Activated CD4-positive, alpha-beta T cell treated with anti-CD3 and anti-CD28 coated beads for 24 hours (primary cell): ENCODE measurements around the gene DICER1.

Experiments used
- DNase-seq, 2 donors: peaks; one replicate each; pipeline ENCODE4 v3.0.0-alpha.2; 2020; ENCODE audit warnings: low read depth in 2 of 2

DICER1 gene

DNA sequence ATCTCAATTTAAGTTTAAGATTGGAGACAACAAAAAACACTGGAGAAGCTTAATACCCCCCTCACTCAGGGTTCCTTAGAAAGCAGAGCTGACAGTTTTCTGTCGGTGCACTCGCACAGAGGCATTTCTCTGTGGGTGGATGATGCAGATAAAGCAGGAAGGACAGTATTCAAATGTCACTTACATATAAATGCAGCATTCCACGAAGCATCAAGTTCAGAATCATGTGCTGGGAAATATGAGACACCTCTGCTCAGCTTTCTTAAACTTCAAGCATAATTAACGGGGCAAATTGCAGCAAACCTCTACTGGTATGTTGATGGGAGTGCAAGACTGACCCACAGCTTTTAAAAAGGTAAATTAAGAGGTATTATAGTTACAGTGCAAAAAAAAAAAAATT, 68.7 kb downstream of the DICER1 start:
- DNase-seq = no peak

DNA sequence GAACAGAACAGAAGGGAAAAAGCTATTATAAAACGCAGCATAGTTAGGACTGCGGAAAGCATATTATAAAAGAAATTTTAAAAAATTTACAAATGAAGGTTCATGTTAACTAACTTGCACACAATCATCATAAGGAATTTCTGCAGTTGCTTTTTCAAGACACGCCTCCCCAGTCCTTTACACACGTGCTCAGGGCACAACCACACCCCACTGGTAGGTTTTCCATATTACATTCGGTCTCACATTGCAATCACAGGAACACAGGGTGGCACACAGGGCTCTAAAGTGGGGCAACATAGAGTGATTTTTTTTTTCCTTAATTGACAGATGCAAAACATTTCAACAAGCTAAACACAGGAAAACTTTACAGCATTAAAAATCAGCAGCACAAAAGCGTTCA, 69.7 kb downstream of the DICER1 start:
- no peak for DNase-seq

DNA sequence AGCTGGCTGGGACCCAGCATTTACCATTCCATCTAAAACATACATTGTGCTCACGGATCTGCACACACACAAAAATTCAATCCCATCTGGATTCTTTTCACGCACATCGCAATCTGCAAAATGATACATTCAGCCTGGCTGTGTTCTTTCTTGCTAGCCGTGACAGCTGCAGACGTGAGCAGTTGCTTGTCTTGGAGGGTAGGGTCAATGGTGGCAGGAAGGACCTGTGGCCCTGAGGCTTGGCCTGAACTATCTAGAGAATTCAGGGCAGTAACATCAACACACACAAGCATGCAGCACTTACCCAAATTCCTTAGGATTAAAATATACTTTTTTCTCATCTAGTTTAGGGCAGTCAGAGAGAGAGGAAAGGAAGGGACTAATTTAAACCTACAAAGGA, 72.0 kb downstream of the DICER1 start:
- DNase-seq = no peak

DNA sequence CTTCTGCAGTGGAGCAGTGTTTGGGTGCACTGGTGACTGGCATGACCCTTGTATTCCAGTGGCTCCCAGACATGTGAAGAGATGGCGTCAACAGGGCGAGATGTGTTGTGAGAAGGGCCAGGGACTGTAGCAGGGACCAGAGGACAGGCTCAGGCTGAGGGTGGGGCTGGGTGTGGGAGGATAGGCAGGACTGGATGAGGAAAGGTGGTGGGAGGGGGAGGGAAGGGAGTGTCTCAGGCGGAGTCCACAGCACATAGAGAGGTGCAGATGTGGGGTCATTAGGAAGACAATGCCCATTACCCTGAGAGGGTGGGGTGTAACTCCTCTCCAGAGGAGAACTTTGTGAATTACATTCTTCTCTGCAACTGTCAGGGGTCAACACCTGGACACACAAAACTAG, 78.5 kb downstream of the DICER1 start:
- DNase-seq = no peak

DNA sequence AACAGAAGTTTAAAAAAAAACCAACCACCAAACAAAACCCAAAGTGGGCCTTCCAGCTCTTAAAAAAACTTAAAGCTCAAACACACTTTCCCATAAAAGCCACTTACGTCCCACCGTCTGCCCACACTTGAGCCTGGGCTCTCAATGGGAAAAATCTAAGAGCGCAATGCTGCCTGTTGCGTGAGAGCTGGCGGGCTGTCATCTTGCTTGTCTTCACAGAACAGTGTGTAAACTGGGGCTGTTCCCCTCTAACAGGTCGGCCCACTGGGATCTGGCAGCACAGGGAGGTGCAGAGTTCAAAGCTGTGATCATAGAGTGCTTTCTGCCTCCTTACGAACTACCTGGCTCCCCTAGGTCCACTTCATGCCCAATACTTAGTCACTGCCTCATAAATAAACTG, 80.0 kb downstream of the DICER1 start:
- DNase-seq = no peak

DNA sequence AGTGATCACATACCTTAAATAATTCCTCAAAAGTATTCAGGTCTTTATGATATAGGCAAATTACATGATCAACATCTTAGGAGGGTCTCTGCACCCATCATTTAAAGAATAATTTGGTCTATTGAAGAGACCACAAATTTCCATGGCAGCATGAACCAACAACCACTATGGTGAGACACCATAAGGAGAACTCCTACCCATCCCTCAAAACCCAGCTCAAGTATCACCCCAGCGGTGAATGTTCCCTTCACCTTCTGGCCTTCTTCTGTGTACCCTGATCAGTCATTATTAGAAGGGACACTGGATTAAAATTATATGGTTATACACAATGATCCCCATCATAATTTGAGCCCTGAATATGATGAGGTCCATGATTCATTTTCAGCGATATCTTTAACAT, 81.5 kb downstream of the DICER1 start:
- DNase-seq = no peak

DNA sequence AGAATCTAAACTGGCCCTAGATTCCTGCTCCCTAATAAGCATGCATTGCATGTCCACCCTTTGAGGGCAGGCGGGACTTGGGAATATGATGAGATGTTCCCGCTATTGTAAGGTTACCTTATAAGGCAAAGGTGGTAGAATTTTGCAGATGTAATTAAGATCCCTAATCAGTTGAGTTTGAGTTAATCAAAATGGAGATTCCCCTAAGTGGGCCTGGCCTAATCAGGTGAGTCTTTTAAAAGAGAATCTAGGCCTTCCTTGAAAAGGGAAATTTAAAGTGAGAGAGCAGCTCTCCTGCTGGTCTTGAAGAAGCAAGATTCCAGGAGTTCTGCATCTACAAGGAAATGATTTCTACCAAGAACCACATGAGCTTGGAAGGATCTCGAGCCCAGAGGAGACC, 83.4 kb downstream of the DICER1 start:
- no peak for DNase-seq

DNA sequence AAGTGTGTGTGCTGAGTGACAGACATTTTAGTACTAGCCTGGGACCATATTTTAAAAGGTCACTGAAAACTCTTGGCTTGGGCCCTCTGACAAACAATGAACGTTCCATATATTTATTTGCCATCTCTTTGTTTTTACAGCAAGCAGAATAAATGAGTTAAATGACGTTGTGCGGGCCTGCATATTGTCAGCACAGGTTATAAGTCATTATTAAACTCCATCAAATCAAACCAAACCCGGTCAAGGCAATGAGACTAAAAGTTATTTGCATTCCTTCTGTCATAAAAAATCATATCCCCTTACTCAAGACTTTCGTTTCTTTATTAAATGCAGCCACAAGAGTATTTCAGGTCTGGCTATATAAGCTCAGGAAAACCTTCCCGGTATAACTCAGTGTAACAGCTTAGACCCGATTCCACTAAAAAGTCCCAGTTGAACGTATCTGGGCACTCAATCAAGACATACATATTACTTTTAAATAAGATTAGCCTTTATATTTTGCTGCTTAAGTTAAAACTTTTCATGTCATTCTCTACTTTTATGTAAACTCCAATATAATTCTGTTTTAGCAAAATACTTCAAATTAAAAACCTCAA, 84.9 kb downstream of the DICER1 start:
- no peak for DNase-seq

DNA sequence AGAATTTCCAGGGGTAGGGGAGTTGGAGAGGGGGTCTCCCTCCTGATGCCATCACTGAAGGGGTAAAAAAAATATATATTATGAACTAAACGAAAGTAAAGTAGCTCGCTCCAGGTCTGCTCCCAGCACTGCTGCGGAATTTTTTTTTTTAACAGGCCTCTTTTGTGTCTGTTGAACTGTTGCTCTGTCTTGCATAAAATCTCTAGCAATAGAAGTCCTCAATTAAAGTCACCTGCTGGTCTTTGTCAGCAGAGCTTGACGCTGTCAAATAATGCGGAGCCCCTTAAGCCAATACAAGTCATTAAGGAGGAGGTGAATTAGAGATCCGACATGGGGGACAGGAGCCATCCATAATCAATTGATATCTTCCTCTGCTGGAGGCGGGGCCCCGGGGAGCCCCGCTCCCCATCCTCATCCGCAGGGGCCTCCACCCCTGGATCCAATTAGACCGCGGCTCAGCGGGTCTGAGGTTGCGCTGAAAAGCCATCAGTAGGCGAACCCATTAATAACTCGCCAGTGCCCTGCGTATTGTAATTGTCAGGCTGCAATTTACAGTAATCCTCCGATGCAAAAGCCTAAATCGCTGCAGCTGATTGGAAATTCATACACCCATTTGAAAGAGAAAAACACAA, 85.6 kb downstream of the DICER1 start:
- DNase-seq = no peak

DNA sequence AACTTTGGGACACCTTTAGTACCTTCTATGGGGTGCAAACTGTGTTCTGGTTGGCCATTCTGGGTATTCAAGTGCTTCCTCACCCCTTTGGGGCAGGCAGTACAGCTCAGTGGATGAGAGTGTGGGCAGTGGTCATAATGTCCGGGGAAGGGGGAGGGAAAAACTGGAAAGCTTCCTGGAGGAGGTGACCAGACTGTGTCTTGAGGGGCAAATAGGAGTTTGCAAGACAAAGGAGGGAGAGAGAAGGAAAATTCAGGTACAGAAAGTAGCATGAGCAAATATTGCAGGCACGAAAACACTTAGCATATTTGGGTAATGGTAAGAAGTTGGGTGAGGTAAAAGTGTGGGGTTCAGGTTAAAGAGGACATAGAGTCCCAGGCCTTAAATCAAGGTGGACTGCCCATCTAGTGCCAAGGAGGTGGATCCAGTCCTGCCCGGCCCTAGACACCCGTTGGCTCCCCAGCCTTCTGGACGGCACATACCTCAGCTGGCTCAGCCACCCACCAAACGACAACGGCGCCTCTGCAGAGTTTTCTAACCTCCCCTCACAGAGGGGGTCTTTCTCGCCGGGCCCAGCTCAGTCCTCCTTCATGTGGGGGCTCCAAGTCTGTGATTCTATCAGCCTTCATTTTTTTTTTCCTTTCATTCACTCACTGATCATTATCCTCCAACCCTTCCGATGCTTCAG, 86.4 kb downstream of the DICER1 start:
- no peak for DNase-seq

DNA sequence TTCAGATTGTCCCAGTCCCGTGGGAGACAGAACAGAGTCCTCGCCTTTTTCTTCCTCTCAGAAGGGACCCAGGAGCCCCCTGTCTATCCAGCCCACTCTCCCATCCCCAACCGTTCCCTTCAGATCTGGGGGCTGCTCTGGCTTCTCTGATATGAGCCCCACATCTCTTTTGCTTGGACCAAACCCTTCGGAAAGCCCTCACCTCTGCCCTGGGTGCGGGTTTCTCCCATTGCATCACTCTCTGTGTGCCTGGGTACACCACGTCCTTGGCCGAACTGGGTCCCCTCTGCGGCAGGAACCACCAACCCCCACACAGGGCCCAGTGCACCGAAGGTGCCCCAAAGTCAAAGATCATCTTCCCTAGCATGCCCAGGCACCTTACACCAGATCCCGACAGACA, 87.8 kb downstream of the DICER1 start:
- DNase-seq = no peak

DNA sequence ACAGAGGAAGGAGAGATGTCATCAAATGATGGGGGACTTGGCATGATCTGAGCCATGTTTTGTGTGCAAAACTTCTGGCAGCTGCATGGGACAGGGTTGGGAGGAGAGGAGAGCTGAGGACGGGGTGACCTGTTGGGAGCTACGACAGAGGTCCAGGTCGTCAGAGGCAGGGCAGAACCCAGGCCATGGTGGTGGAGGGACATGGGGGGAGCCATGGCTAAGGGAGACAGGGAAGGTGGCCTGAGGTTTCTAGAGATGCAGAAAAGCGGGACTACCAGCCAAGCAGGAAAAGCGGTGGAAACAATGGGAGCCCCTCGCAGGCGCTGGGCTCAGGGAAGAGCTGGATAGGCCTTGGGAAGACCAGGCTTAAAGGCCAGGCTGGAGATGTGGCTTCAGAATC, 88.3 kb downstream of the DICER1 start:
- no peak for DNase-seq

DNA sequence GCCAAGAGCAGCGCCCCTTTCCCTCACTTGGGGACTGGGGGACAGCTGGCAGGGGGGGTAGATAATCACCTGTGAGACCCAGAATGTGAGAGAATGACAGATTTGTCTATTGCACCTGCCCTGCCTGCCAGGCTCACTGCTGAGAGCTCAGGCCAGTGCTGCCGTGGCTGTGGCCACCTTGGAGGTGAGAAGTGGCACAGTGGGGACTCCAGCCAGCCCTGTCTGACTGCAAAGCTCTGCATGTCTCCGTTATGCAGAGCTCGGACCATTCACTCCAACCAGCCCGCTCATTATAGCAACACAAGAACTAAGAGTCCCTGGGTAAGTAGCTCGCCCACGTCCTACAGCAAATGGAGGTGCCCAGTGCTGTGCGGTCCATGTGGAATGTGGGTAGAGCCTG, 88.8 kb downstream of the DICER1 start:
- DNase-seq = no peak

DNA sequence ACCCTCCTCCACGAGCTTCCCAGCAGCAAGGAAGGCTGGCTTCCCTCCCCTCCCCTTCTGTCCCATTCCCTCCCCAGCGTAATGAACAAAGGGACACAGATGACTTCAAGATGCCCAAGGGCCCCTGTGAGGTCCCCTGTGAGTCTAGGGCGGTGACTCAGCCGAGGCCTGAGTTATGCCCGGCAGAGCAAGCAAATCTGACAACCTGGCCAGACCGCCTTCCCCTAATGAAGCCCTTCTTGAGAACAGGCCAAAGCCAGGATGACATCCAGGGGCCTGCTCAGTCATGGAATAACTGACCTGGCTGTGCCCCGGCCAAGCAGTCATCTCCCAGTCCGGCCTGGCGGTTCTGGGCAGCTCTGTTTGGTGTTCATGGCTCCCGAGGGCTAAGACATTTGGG, 89.2 kb downstream of the DICER1 start:
- no peak for DNase-seq

DNA sequence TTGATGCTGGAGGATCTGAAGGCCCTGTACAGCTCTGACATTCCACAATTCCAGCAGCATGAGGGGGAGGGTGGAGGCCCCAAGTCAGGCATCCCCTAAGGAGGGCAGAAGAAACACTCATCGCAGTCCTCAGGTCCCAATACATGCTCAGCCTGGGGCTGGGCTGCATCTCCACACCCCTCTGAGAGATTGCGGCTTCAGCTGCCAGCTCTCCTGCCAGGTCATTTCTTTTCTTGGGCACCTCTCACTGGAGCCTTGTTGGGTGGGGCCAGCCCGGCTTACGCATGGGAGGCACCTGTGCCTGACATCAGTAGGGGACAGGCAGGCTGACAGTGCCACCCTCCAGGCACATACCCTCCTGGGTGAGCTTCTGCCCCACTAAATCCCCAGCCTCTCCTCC, 89.8 kb downstream of the DICER1 start:
- DNase-seq = no peak

DNA sequence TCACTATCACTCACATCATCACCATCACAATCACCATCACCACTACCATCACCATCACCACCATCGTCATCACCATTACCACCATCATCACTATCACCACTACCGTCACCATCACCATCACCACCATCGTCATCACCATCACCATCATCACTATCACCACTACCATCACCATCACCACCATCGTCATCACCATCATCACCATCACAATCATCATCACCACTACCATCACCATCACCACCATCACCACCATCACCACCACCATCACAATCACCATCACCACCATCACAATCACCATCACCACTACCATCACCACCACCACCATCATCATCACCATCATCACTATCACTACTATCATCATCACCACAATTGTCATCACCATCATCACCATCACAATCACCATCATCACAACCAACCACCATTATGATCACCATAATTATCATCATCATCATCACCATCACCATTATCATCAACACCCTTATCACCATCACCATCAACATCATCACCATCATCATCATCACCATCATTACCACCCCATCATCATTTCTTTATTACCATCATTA, 90.8 kb downstream of the DICER1 start:
- DNase-seq = no peak

DNA sequence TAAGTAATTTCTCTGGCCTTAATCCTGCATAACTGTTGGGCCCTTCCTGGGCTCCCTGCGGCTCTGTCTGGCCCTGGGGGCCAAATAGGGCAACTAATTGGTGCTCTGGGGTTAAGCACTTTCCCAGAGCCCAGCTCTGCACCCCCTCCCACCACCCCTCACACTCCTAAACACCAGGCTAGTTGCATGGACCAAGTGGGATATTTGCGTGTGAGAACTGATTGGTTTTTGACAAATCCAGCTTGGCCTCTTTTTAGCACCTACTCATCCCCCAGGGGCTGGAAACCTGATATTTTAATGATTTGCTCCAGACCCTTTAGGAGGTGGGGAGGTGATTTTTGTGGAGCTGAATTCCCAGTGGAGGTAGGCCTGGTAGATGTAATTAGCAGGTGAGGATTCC, 91.9 kb downstream of the DICER1 start:
- no peak for DNase-seq

DNA sequence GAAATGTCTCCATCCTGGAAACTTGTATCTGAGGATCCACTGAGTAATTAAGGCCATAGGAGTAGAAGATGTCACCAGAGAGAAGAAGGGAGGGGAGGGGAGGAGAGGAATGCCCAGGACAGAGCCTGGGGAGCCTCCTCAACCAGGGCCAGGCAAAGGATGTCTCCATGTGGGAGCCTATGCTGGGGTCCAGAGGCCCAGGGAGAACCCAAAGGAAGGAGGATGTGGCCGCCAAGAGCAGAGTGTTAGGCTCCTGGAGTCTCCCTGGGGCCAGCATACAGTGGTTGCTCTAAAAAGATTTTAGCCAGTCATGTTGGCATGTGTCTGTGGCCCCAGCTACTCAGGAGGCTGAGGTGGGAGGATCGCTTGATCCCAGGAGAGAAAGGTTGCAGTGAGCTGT, 92.6 kb downstream of the DICER1 start:
- no peak for DNase-seq

DNA sequence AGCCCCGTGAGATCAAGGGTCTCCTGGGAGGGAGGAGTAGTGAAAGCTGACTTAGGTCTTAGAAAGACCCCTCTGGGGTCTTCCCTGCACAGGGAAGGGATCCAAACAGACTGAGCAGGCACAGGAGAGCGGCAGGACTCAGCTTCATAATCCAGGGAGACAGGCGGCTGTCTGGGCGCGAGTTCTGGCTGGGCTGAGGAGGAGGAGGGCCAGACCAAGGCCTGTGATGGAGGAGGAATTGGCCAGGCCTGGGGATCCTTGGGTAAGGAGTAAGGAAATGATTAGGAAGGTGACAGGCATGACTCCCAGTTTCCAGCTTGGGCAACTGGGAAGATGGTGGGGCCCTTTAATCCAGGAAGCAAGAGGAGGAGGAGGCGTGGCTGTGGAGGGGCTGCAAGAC, 93.1 kb downstream of the DICER1 start:
- no peak for DNase-seq

DNA sequence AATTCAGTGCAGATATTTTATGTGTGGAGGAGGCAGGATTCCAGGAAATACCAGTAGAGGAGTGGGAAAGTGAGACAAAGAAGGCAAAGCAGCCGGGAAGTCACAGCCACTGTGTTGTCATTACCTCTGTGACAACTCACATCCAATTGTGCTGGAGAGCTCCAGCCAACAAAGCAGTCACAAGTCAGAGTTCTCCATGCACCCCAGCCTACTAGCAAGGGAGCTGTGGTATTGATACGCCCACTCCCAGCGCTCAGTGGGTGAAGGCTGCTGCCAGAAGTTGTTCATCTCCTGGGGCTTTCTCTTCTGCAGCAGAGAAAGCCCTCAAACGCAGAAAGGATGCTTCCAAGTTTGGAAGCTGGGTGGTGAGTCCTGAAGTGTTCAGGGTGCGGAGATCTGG, 93.9 kb downstream of the DICER1 start:
- no peak for DNase-seq

DNA sequence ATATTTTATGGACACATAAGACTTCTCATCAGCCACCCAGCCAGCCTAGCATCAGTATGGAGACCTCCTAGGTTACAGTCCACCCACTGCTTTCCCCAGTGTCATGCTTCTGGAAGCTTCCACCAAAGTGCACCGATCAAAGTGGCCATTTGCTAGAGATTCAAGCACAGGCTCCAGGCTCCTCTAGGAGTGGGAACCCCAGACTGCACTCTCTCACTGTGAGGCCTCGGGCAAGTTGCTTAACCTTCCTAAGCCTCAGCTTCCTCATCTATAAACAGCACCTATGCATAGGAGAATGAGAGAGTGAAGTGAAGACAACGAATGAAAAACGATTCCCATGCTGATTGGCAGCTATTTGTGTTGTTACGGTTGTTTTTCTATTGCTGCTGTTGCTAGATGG, 94.4 kb downstream of the DICER1 start:
- no peak for DNase-seq

DNA sequence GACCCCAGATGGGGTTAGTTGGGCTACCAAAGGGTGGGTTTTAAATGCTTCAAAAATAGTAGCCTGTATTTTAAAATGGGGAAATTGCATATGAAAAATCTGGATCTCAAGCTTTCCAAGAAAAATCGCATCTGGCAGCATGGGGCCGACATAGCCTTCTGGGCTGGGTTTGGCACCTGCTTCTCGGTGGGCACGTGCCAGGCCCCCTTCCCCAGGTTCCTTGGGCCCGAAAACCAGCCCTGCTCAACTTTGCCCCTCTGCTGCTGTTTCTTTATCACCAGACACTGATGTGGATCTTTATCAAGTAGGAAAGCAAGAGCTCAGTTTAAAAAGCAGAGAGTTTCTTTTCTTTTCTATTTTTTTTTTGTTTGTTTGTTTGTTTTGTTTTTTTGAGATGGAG, 95.1 kb downstream of the DICER1 start:
- DNase-seq = no peak
